ENCODE measurements around the gene ATP11B.

Gene ATP11B

DNA sequence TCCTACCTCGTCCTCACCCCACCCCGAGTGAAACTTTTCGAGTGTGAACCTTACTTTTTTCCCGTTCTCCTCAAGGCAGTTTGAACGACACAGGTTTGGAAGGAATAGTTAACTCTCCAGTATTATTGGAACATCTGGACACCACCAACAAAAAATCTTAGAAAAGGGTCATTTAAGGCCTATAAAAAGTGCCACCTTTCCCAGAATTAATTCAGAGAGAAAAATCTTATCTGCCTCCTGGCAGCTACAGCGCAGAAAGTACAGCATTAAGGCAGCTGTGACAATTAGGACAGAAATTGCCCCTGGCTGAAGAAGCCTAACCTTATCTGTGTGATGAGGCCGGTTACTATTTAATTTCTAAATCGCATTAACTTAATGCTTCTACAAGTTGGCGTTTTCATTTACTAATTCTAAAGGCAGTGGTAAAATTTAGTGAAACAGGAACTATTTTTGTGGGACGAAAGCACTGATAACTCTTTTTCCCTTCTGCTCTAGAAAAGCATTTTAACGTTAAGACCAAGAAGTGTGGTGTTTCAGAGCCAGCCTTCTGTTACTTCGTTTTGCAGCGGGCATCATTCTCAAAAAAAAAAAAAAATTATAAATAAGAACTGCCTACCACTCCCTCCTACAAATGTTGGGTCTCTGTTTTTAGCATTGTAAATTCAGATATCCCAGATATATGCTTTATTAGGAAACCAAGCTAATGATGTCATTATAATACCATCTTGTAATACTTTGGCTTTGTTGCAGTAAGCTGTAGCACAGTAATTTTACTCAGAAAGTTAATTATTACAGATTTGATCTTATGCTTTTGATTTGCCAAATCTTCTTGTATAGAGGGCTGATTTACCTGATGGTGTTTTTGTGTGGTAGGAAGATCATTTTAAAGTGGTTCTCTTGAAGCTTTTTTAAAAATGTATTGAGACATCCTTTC, 1.4 kb downstream of the ATP11B start:
- Histone ChIP-seq H3K79me1 (replicated peaks; ENCODE audit: low read length, poor library complexity, severe bottlenecking) (peaks cover 4% of the 10 kb centered on the region), H3K4me3 (ENCODE audit: insufficient read depth in 1 of 2, low read depth in 1 of 2, low read length in 2 of 2) (peak overlapping the region; percentile 89 to 100), H2BK15ac (ENCODE audit: low read depth, poor library complexity, severe bottlenecking) (no peak overlapping the region), H3K18ac (ENCODE audit: low read depth in 1 of 2, low read length in 2 of 2) (no peak overlapping the region), H2AK5ac (ENCODE audit: low read length, severe bottlenecking) (no peak overlapping the region), H3K4ac (ENCODE audit: low read depth in 1 of 2, low read length in 2 of 2) (no peak overlapping the region), H3K36me3 (ENCODE audit: control insufficient read depth in 1 of 2, insufficient read depth in 2 of 2, low read depth in 1 of 2, low read length in 2 of 2) (no peaks in the 10 kb centered on the region), H2AFZ (ENCODE audit: low read depth, low read length) (peak overlapping the region; percentile 53), H3K4me2 (ENCODE audit: low read length, poor library complexity, severe bottlenecking) (peak overlapping the region; percentile 50), H2BK5ac (ENCODE audit: low read depth, low read length, poor library complexity, severe bottlenecking) (no peak overlapping the region), H3K27ac (ENCODE audit: low read length, poor library complexity, severe bottlenecking) (peak overlapping the region; percentile 8), H4K8ac (ENCODE audit: low read length) (no peak overlapping the region), H2BK120ac (ENCODE audit: low read depth, low read length) (no peak overlapping the region), H4K91ac (ENCODE audit: low read length) (no peak overlapping the region), H3K4me1 (ENCODE audit: control insufficient read depth, insufficient read depth, low read depth, low read length) (no peaks in the 10 kb centered on the region), H2BK12ac (ENCODE audit: low read length in 2 of 2) (no peak overlapping the region), H3K9me3 (ENCODE audit: control insufficient read depth, low read length) (no peaks in the 10 kb centered on the region), H3K9ac (ENCODE audit: low read length) (peak overlapping the region; percentile 99), H3K23ac (ENCODE audit: low read length in 2 of 2) (peak overlapping the region in 1 of 2 experiments; percentile 34), H3K27me3 (ENCODE audit: control insufficient read depth in 1 of 2, insufficient read depth in 1 of 2, low read length in 2 of 2) (peaks cover 0 to 6% of the 10 kb centered on the region in 2 experiments), H3K14ac (ENCODE audit: low read length in 2 of 2) (peak overlapping the region in 1 of 2 experiments; percentile 97)
- 5% methylated on average over 10 of the region's 13 CpGs for WGBS
- DNase-seq = peak; percentile 32

DNA sequence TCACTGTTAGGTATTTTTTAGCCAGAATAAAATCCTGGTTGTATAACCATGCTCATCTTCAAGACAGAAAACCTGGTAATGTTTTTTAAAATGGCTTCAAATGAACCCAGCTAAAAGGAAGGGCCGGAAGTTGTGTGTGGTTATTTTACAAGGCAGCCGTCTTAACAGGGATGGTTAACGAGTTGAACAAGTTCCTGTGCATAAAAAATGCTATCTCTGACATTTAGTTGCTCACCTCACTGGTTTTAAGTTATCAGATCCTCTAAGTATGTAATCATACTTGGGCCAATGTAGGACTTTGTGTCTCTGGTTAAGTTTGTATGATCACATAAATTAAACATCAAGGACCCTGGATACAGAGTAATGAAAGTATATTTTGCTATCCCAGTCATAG, 2.1 kb downstream of the ATP11B start:
- H3K4me2 ChIP-seq (ENCODE audit: low read length, poor library complexity, severe bottlenecking) = peak overlapping the region; percentile 49

DNA sequence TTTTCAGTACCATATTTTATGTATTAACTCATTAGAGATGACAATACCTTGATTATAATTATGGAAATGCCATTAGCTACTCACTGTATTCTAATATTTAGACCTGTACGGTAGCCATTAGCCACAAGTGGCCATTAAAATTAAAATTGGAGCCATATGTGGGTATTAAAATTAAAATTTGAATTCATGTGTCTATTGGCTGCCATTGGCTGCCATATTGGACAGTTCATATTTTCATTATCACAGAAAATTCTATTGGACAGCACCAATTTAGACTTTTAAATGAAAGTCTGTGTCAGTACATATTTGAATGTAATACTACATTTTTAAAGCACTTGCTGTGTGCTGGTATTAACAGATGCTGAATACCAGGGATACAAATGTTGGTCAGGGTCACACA, 3.0 kb downstream of the ATP11B start:
- Histone ChIP-seq H2BK12ac (ENCODE audit: low read length in 2 of 2) (no peak overlapping the region), H3K14ac (ENCODE audit: low read length in 2 of 2) (no peak overlapping the region), H3K27ac (ENCODE audit: low read length, poor library complexity, severe bottlenecking) (no peak overlapping the region), H3K4ac (ENCODE audit: low read depth in 1 of 2, low read length in 2 of 2) (no peak overlapping the region), H2BK5ac (ENCODE audit: low read depth, low read length, poor library complexity, severe bottlenecking) (no peak overlapping the region), H3K79me1 (replicated peaks; ENCODE audit: low read length, poor library complexity, severe bottlenecking) (peaks cover 6% of the 10 kb centered on the region), H3K4me1 (ENCODE audit: control insufficient read depth, insufficient read depth, low read depth, low read length) (no peaks in the 10 kb centered on the region), H2BK15ac (ENCODE audit: low read depth, poor library complexity, severe bottlenecking) (no peak overlapping the region), H3K36me3 (ENCODE audit: control insufficient read depth in 1 of 2, insufficient read depth in 2 of 2, low read depth in 1 of 2, low read length in 2 of 2) (no peaks in the 10 kb centered on the region), H2AK5ac (ENCODE audit: low read length, severe bottlenecking) (no peak overlapping the region), H3K9me3 (ENCODE audit: control insufficient read depth, low read length) (no peaks in the 10 kb centered on the region), H3K4me3 (ENCODE audit: insufficient read depth in 1 of 2, low read depth in 1 of 2, low read length in 2 of 2) (no peak overlapping the region), H3K9ac (ENCODE audit: low read length) (no peak overlapping the region), H3K23ac (ENCODE audit: low read length in 2 of 2) (no peak overlapping the region), H3K4me2 (ENCODE audit: low read length, poor library complexity, severe bottlenecking) (no peak overlapping the region), H4K91ac (ENCODE audit: low read length) (no peak overlapping the region), H3K27me3 (ENCODE audit: control insufficient read depth in 1 of 2, insufficient read depth in 1 of 2, low read length in 2 of 2) (no peaks in the 10 kb centered on the region), H2AFZ (ENCODE audit: low read depth, low read length) (no peak overlapping the region), H4K8ac (ENCODE audit: low read length) (no peak overlapping the region), H2BK120ac (ENCODE audit: low read depth, low read length) (no peak overlapping the region), H3K18ac (ENCODE audit: low read depth in 1 of 2, low read length in 2 of 2) (no peak overlapping the region)
- WGBS = no CpG with 5 or more reads among the region's 1 CpG
- no peak for DNase-seq

More for the DNA sequence above, 2.1 kb downstream of the ATP11B start:
- WGBS = 38% methylated on average over 3 of the region's 3 CpGs
- Histone ChIP-seq H2BK5ac (ENCODE audit: low read depth, low read length, poor library complexity, severe bottlenecking) (no peak overlapping the region), H3K23ac (ENCODE audit: low read length in 2 of 2) (no peak overlapping the region), H2AK5ac (ENCODE audit: low read length, severe bottlenecking) (no peak overlapping the region), H2BK120ac (ENCODE audit: low read depth, low read length) (no peak overlapping the region), H2BK15ac (ENCODE audit: low read depth, poor library complexity, severe bottlenecking) (no peak overlapping the region), H3K18ac (ENCODE audit: low read depth in 1 of 2, low read length in 2 of 2) (no peak overlapping the region), H4K91ac (ENCODE audit: low read length) (no peak overlapping the region), H3K4me1 (ENCODE audit: control insufficient read depth, insufficient read depth, low read depth, low read length) (no peaks in the 10 kb centered on the region), H3K27ac (ENCODE audit: low read length, poor library complexity, severe bottlenecking) (no peak overlapping the region), H4K8ac (ENCODE audit: low read length) (no peak overlapping the region), H3K4ac (ENCODE audit: low read depth in 1 of 2, low read length in 2 of 2) (no peak overlapping the region), H3K9me3 (ENCODE audit: control insufficient read depth, low read length) (no peaks in the 10 kb centered on the region), H2AFZ (ENCODE audit: low read depth, low read length) (no peak overlapping the region), H3K9ac (ENCODE audit: low read length) (peak overlapping the region; percentile 99), H3K4me3 (ENCODE audit: insufficient read depth in 1 of 2, low read depth in 1 of 2, low read length in 2 of 2) (peak overlapping the region in 1 of 2 experiments; percentile 100), H3K36me3 (ENCODE audit: control insufficient read depth in 1 of 2, insufficient read depth in 2 of 2, low read depth in 1 of 2, low read length in 2 of 2) (no peaks in the 10 kb centered on the region), H3K79me1 (replicated peaks; ENCODE audit: low read length, poor library complexity, severe bottlenecking) (peaks cover 6% of the 10 kb centered on the region), H2BK12ac (ENCODE audit: low read length in 2 of 2) (no peak overlapping the region), H3K14ac (ENCODE audit: low read length in 2 of 2) (no peak overlapping the region), H3K27me3 (ENCODE audit: control insufficient read depth in 1 of 2, insufficient read depth in 1 of 2, low read length in 2 of 2) (no peaks in the 10 kb centered on the region)
- peak; percentile 38 for DNase-seq

DNA sequence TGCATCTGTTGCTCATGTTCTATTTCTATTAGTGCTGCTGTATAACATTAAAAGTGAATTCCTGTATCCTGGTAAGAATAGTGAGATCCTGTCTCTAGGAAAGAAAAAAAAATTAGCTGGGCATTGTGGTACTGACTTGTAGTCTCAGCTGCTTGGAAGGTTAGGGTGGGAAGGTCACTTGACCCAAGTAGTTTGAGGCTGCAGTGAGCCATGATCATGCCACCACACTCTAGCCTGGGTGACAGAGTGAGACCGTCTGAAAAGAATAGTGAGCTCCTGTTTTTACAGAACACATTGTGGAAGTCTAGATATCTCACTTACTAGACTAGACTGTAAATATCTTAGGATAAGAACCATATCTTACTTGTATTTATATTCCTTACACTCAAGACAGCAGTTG, 4.6 kb downstream of the ATP11B start:
- H3K27me3 ChIP-seq (ENCODE audit: control insufficient read depth in 1 of 2, insufficient read depth in 1 of 2, low read length in 2 of 2) = no peaks in the 10 kb centered on the region
- H3K4me1 ChIP-seq (ENCODE audit: control insufficient read depth, insufficient read depth, low read depth, low read length) = no peaks in the 10 kb centered on the region
- H4K8ac ChIP-seq (ENCODE audit: low read length) = no peak overlapping the region
- no peak overlapping the region for H2AK5ac ChIP-seq (ENCODE audit: low read length, severe bottlenecking)
- H2BK12ac ChIP-seq (ENCODE audit: low read length in 2 of 2) = no peak overlapping the region
- H3K9ac ChIP-seq (ENCODE audit: low read length) = no peak overlapping the region
- H2AFZ ChIP-seq (ENCODE audit: low read depth, low read length) = no peak overlapping the region
- H3K18ac ChIP-seq (ENCODE audit: low read depth in 1 of 2, low read length in 2 of 2) = no peak overlapping the region
- no peak overlapping the region for H3K4me3 ChIP-seq (ENCODE audit: insufficient read depth in 1 of 2, low read depth in 1 of 2, low read length in 2 of 2)
- H3K4me2 ChIP-seq (ENCODE audit: low read length, poor library complexity, severe bottlenecking) = no peak overlapping the region
- H3K14ac ChIP-seq (ENCODE audit: low read length in 2 of 2) = no peak overlapping the region
- WGBS = no CpG with 5 or more reads among the region's 1 CpG
- H3K23ac ChIP-seq (ENCODE audit: low read length in 2 of 2) = no peak overlapping the region
- H3K9me3 ChIP-seq (ENCODE audit: control insufficient read depth, low read length) = no peaks in the 10 kb centered on the region
- no peak overlapping the region for H3K27ac ChIP-seq (ENCODE audit: low read length, poor library complexity, severe bottlenecking)
- H2BK120ac ChIP-seq (ENCODE audit: low read depth, low read length) = no peak overlapping the region
- peaks cover 6% of the 10 kb centered on the region for H3K79me1 ChIP-seq (replicated peaks; ENCODE audit: low read length, poor library complexity, severe bottlenecking)
- no peak overlapping the region for H2BK15ac ChIP-seq (ENCODE audit: low read depth, poor library complexity, severe bottlenecking)
- no peak overlapping the region for H3K4ac ChIP-seq (ENCODE audit: low read depth in 1 of 2, low read length in 2 of 2)
- no peak overlapping the region for H4K91ac ChIP-seq (ENCODE audit: low read length)
- H2BK5ac ChIP-seq (ENCODE audit: low read depth, low read length, poor library complexity, severe bottlenecking) = no peak overlapping the region
- DNase-seq = no peak
- no peaks in the 10 kb centered on the region for H3K36me3 ChIP-seq (ENCODE audit: control insufficient read depth in 1 of 2, insufficient read depth in 2 of 2, low read depth in 1 of 2, low read length in 2 of 2)
